A549 (cell line): Measurements from ENCODE around the gene ADI1.

ENCODE experiments used
- CHD2 ChIP-seq: fragments of 150-350 bp; IDR thresholded peaks from 2 replicates; pipeline ENCODE4 v1.6.1; 2014; ENCODE audit warnings: low read length; ENCODE audit not compliant: partially characterized antibody
- CTCF ChIP-seq: fragments of >200 bp; sonication (Bioruptor Twin); formaldehyde crosslinking; IDR thresholded peaks from 3 replicates; pipeline ENCODE4 v1.5.1; 2016
- EP300 ChIP-seq, 2 experiments: fragments of >200 bp; sonication (Bioruptor Twin); formaldehyde crosslinking; IDR thresholded peaks; 2 replicates in 1 of 2; 3 replicates in 1 of 2; pipeline ENCODE4 v1.6.1; 2016 to 2017
- ESRRA ChIP-seq: fragments of 150-350 bp; IDR thresholded peaks from 2 replicates; pipeline ENCODE4 v1.6.1; 2014; ENCODE audit warnings: mild to moderate bottlenecking, low read length, borderline replicate concordance
- HOXB13 ChIP-seq: fragments of 250-450 bp; sonication (Bioruptor Pico); IDR thresholded peaks from 2 replicates; pipeline ENCODE4 v1.5.0; 2020; ENCODE audit warnings: low read depth, mild to moderate bottlenecking, moderate library complexity
- MAZ ChIP-seq: fragments of 150-350 bp; IDR thresholded peaks from 2 replicates; pipeline ENCODE4 v1.6.1; 2014; ENCODE audit warnings: antibody characterized with exemption, low read depth, low read length, borderline replicate concordance
- NFE2L2 ChIP-seq: fragments of 150-350 bp; conservative IDR thresholded peaks from 2 replicates; pipeline ENCODE4 v1.6.1; 2014; ENCODE audit warnings: low read length
- POLR2A ChIP-seq: IDR thresholded peaks from 2 replicates; pipeline ENCODE4 v1.6.1; 2012; ENCODE audit warnings: mild to moderate bottlenecking, low read length
- RCOR1 ChIP-seq: fragments of 150-350 bp; IDR thresholded peaks from 2 replicates; pipeline ENCODE4 v1.6.1; 2014; ENCODE audit warnings: antibody characterized with exemption, low read length, low read depth
- RNF2 ChIP-seq: fragments of 200-600 bp; sonication (generic); IDR thresholded peaks from 2 replicates; pipeline ENCODE4 v1.6.1; 2016; ENCODE audit warnings: low read depth, mild to moderate bottlenecking, antibody characterized with exemption, moderate library complexity, borderline replicate concordance
- USF2 ChIP-seq: fragments of 450-650 bp; IDR thresholded peaks from 2 replicates; pipeline ENCODE4 v1.6.1; 2014; ENCODE audit warnings: antibody characterized with exemption
- TF ChIP-seq, protein P1 (sequence below): fragments of 200-600 bp; sonication (generic); IDR thresholded peaks from 2 replicates; pipeline ENCODE4 v1.6.1; 2016; ENCODE audit warnings: antibody characterized with exemption, mild to moderate bottlenecking, moderate library complexity
- TF ChIP-seq, protein P2 (sequence below): fragments of 250-450 bp; sonication (Bioruptor Pico); IDR thresholded peaks from 2 replicates; pipeline ENCODE4 v1.5.0; 2021; ENCODE audit warnings: mild to moderate bottlenecking, moderate library complexity, borderline replicate concordance

DNA sequence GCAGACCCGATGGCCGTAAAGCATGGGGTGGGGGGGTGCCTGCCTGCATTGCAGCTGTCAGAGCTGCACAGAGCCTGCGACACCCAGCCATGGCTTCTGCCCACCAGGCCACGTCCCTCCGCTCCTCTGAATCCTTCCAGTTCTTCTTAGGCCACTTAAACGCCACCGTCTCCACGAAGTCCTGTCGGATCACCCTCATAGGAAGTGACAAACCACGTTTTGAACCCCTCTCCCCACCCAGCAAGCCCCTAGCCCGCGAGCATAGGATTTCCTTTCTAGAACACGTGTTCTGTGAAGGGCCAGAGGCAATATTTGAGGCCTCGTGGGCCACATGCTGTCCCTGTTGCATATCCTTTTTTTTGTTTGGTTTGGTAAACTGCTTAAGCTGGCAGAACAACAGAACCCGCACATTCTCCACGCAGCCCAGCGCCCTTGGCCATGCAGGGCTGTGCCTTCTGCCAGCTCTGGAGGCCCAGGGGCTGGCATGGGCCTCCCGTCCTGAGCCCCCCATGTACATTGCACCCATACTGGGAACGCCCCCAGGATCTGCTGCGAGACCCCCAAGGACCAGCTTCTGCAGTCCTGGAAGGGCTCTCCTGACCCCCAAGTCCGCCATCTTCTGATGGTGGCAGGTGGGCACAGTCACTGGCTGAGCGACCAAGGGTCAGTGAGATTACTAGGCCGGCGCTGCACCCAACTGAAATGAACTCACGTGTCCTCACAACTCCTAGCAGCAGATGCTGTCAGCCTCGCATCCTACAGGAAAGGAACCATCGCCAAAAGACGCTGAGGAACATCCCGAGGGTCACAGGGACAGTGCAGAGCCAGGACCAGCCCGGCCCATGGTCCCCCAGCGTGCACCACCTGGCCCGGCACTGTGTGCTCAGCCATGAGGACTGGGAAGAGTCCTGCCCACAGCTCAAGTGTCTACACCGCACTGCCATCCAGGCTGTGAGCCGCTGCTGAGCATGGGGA lies 35.1 kb downstream of the ADI1 start:
- TF ChIP-seq CTCF (no peak), ESRRA (no peak), HOXB13 (CRISPR knock-in tag) (no peak), POLR2A (no peak), CHD2 (no peak), RNF2 (no peak), MAZ (no peak), USF2 (no peak), EP300 (IDR thresholded peaks at IDR 0.05) (no peak), RCOR1 (no peak), NFE2L2 (no peak)
- TF ChIP-seq, protein P1, sequence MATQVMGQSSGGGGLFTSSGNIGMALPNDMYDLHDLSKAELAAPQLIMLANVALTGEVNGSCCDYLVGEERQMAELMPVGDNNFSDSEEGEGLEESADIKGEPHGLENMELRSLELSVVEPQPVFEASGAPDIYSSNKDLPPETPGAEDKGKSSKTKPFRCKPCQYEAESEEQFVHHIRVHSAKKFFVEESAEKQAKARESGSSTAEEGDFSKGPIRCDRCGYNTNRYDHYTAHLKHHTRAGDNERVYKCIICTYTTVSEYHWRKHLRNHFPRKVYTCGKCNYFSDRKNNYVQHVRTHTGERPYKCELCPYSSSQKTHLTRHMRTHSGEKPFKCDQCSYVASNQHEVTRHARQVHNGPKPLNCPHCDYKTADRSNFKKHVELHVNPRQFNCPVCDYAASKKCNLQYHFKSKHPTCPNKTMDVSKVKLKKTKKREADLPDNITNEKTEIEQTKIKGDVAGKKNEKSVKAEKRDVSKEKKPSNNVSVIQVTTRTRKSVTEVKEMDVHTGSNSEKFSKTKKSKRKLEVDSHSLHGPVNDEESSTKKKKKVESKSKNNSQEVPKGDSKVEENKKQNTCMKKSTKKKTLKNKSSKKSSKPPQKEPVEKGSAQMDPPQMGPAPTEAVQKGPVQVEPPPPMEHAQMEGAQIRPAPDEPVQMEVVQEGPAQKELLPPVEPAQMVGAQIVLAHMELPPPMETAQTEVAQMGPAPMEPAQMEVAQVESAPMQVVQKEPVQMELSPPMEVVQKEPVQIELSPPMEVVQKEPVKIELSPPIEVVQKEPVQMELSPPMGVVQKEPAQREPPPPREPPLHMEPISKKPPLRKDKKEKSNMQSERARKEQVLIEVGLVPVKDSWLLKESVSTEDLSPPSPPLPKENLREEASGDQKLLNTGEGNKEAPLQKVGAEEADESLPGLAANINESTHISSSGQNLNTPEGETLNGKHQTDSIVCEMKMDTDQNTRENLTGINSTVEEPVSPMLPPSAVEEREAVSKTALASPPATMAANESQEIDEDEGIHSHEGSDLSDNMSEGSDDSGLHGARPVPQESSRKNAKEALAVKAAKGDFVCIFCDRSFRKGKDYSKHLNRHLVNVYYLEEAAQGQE = no peak
- TF ChIP-seq, protein P2, sequence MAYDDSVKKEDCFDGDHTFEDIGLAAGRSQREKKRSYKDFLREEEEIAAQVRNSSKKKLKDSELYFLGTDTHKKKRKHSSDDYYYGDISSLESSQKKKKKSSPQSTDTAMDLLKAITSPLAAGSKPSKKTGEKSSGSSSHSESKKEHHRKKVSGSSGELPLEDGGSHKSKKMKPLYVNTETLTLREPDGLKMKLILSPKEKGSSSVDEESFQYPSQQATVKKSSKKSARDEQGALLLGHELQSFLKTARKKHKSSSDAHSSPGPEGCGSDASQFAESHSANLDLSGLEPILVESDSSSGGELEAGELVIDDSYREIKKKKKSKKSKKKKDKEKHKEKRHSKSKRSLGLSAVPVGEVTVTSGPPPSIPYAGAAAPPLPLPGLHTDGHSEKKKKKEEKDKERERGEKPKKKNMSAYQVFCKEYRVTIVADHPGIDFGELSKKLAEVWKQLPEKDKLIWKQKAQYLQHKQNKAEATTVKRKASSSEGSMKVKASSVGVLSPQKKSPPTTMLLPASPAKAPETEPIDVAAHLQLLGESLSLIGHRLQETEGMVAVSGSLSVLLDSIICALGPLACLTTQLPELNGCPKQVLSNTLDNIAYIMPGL (CRISPR knock-in tag) = no peak
